HG02798 (cell line): ENCODE measurements around the gene OXSR1.
"Not testable (repeated sequence)": the region's sequence is repeated elsewhere in the genome, so short reads cannot be mapped to it uniquely, and the experiment has no call there.

ENCODE experiments used
- ATAC-seq: cut with Tn5 transposase; IDR thresholded peaks from one replicate; pipeline ENCODE4 v1.9.1; 2021; ENCODE audit warnings: mild to moderate bottlenecking; ENCODE audit not compliant: unreplicated experiment, poor library complexity

The OXSR1 gene

GRCh38 chr3:38214560-38214959 is 49.2 kb downstream of the OXSR1 start:
- no peak for ATAC-seq

DNA sequence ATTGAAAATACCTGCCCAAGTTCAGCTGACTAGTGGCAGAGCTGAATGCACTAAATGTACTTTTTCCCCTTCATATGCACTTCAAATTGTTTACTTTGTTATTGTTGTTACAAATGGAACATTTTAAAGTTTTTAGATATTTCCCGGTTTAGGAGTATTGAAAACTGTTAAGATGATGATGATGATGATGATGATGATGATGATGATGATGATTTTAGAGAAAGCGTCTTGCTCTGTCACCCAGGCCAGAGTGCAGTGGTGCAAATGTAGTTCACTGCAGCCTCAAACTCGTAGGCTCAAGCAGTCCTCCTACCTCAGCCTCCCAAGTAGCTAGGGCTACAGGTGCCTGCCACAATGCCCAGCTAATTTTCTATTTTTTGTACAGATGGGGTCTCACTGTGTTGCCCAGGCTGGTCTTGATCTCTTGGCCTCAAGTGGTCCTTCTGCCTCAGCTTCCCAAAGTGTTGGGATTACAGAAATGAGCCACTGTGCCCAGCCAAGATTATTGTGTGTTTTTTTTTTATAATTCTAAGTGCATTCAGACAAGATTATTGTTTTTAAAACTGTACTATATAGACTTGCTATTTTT is 54.4 kb downstream of the OXSR1 start:
- ATAC-seq: no peak

DNA sequence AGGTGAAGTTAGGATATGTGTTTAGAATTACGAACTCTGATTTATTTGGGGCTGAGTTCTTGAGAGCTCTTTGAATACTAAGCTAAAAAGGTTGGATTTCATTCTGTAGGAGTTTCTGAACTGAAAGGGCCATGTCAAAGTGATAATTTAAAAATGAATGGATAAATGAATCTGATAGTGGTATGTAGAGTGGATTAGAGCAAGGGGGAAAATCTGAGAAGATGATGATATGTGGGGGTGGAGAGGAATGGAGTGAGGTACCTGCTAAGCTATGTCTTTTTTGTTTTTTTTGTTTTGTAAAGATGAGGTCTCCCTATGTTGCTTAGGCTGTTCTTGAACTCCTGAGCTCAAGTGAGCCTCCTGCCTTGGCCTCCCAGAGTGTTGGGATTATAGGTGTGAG is 55.7 kb downstream of the OXSR1 start:
- ATAC-seq: no peak

DNA sequence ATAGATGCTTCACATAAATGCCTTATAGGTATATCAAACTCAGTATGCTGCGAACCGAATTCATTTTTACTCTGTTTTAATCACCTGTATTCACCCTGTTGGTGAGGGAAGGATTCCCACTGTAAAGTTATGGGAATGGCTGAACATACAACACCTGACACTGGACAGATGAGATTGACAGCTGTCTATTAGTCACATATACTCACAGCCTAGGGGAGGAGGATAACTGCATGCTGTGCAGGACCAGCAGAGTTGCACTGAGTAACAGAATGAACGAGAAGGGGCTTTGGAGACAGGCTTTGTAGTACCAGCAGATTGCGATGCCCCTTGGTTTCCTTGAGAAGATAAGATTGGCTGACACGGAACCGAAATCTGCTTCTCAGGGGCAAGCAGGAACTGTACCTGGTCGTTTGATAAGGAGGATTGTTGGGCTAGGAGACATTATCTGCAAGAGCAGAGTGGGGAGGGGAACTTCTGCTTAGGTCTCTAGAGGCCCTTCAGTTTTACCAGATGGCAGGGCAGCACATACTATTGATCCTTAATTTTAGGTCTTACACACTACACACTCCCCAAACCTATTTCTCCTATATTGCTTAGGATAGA is 56.8 kb downstream of the OXSR1 start:
- no peak for ATAC-seq

GRCh38 chr3:38224357-38224756 is 59.0 kb downstream of the OXSR1 start:
- no peak for ATAC-seq

- ATAC-seq: no peak
Observed at GRCh38 chr3:38226273-38226672, 60.9 kb downstream of the OXSR1 start.

DNA sequence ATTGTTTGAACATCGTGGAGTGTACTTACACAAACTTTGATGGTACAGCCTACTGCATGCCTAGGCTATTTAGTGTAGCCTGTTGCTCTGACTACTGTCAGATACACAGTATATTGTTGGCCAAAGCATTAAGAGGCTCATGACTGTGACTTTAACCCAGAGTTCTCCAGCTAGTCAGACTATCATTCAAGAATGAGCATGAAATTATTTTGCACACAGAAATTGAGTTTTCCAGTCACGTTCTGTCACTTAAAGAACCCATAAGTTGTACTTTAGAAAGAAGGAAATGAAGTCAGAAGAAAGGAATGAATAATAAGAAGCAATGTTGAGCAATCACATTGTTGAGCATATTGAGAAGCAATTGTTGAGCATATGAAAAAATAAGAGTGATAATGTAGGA is 62.7 kb downstream of the OXSR1 start:
- no peak for ATAC-seq

- no peak for ATAC-seq
Observed at GRCh38 chr3:38229036-38229435, 63.7 kb downstream of the OXSR1 start.

GRCh38 chr3:38232701-38233100 is 67.4 kb downstream of the OXSR1 start:
- ATAC-seq: no peak

DNA sequence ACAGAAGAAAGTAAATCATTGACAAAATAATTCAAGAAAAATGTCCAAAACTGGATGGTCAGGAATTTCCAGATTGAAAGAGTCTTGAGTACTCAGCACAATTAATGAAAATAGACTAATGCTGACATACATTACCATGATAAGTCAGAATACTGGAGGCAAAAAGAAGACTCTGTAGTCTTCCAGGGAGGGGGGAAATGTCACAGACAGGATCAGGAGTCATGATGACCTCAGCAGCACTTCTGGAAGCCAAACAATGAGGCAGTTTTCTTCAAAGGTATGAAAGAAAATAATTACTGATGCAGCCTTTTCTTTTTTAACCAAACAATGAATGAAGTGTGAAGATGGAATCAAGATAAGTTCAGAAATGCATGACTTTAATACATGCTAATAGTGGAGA is 70.1 kb downstream of the OXSR1 start:
- ATAC-seq: no peak

GRCh38 chr3:38238416-38239008 is 73.2 kb downstream of the OXSR1 start:
- ATAC-seq: no peak

GRCh38 chr3:38242812-38243211 is 77.5 kb downstream of the OXSR1 start:
- not testable (repeated sequence) for ATAC-seq

- no peak for ATAC-seq
Observed at GRCh38 chr3:38245930-38246329, 80.6 kb downstream of the OXSR1 start.

DNA sequence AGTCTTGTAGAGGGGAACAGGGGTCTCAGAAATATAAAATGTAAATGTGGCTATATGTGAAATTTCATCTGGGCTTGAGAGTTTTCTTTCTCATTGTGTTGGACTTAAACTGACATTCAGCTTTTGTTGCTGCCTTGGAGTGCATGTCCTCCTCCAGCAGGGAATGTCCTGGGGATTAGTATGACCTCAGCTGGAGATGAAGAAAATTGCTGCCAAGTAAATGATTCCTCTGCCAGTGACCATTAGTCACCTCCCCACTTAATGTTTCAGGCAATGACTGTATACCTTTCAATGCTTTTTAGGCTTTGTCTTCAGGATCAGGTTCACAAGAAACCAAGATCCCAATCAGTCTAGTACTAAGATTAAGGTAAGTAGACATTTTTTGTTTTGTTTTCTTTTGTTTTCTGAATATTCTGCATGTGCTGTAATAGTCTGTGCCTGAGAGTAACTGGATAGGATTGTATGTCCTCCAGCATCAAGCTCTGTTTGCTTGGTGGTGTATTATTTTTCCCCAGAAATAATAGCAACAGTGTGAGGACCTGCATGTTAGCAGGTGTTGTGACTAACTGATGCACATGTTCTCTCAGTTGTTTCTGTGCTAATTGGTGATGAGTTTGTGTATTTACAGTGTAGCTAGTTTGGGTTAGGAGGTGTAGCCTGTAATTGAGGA is 82.2 kb downstream of the OXSR1 start:
- no peak for ATAC-seq

DNA sequence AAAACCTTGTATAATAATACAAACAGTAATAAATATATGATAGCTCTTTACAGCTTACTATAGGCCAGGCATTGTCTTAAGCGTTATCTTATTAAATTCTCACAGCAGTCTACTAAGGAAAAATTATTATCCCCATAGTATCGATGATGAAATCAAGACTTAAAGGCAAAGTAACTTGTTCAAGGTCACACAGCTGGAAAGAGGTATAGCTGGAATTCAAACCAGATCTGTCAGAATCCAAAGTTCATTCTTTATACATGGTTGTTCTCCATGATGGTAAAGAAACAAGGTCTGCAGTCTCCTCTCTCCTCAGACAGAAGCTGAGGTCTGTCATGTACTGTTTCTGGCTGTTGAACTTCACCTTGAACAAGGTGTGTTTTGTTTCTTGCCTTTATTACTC is 84.9 kb downstream of the OXSR1 start:
- no peak for ATAC-seq

- ATAC-seq: no peak
Observed at GRCh38 chr3:38251197-38251596, 85.9 kb downstream of the OXSR1 start.

GRCh38 chr3:38253704-38254103 is 88.4 kb downstream of the OXSR1 start:
- no peak for ATAC-seq

DNA sequence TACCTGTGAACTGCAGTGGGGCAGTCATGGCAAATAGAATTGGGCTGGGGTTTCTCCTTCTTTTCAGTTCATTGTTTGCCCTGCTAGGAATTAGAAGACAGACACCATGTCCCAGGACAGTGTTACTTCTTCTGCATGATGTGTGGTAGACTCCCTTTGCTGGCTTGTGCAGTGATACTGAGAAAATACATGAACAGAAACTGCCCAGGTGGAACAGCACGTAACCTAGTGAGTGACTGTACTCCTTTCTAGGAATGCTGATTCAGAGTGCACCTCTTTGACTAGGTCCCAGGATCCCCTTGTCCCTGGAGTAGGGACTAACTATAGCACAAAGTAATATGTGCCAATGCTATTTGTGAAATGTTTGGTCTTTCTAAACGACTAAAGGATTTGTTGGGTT is 89.5 kb downstream of the OXSR1 start:
- ATAC-seq: no peak

DNA sequence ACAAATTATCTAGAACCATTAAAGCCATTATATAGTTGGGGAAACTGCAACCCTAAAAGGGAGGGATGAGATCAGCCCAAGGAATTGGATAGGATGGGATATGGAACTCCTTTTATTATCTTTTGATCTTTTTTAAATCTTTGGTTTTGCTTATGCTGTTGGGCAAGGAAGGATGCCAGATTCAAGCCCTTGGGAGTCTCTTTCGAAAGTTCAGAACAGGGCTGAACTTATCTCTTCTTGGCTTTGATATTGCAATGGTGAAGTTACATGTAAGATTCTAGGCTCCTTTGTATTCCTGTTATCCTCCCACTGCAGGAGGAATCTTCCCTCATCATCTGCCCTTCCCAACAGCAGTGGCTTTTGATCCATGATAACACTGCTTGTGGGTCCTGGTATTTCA is 90.3 kb downstream of the OXSR1 start:
- no peak for ATAC-seq

DNA sequence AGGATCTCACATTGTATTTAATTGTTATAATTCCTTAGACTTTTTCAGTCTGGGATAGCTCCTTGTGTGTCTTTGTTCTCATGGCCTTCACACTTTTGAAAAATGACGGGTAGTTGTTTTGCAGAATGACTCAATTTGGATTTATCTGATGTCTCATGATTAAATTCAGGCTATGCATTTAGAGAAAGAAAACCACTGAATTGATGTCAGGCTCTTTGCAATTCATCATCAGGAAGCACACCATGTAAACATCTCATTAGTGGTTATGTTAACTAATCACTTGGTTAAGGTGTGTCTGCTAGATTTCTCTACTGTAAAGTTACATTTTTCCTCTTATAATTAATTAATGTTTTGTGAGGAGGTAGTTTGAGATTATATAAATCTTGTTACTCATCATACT is 92.2 kb downstream of the OXSR1 start:
- ATAC-seq: no peak

DNA sequence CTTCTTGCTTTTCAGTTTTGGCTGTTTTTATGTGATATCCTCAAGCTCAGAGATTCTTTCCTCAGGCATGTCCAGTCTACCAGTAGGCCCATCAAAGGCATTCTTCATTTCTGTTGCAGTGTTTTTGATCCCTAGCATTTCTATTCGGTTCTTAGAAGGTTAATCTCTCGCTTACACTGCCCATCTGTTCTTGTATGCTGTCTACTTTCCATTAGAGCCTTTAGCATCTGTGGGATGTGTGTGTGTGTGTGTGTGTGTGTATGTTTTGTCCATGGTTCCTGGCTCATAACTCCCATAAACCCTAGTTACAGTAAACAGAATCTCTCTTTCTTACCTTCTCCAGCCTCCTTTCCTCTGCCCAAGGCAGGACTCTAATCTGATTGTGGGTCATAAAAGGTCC is 95.1 kb downstream of the OXSR1 start:
- no peak for ATAC-seq

DNA sequence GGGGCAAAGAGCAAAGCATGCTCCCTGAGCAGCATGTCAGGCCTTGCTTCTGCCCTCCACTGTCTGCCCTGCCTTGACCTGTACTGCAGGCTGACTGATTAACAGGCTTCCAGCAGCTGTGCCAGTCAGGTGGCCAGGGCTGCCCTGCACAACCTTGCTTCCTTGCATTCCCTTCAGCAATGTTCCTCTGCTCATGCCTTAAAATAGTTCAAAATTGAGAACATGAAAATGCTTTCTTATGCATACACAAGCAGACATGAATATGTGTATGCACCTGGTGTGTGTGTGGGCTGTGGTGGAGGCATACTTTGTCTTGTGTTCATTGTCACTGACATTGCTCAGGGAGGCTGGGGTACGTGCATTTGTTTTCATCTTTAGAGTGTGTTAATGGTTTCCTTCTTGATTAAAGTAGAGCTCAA is 99.0 kb downstream of the OXSR1 start:
- no peak for ATAC-seq
